Measurements from ENCODE around the gene F7.
"Not testable (repeated sequence)": the region's sequence is repeated elsewhere in the genome, so short reads cannot be mapped to it uniquely, and the experiment has no call there.

The F7 gene

DNA sequence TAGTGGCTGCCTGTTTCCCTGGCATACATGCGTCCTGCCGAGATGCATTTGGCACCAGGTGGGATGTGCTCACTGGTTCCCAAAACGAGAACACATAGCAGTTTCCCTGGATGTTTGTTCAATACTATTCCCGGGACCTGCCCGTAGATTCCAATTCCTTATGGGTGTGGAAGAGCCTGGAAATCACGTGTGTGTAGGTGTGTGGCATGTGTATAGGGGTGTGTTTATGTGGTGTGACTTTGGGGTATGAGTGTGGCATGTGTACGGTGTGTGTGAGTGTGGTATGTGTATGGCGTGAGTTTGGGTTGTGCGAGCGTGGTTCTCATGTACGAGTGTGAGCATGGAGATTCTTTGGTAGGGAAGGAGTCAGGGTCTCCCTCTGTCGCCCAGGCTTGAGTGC, 2.9 kb upstream of the F7 start:
- DNase-seq (ENCODE audit: low spot score), result no peak

DNA sequence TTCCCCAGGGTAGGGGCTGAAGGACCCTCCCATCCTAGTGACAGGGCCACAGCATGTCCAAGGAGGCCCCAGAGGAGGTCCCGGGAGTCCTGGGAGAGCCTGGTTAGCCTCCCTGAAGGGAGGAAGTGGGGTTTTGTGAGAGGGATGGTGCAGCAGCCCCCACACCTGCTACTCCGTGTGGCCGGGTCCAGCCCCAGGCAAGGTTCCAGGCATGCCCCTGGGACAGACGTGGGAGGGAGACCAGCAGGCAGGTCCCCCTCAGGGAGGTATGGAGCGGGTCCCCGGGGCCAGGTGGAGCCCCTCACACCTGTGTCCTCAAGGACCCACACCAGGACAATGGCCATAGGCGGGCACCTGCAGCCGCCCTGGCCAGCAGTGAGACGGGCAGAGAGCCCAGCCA, 1.9 kb upstream of the F7 start:
- DNase-seq (ENCODE audit: low spot score), result no peak

- no peak for DNase-seq (ENCODE audit: low spot score)
Observed at GRCh38 chr13:113105921-113106452, 396 bp downstream of the F7 start.

DNA sequence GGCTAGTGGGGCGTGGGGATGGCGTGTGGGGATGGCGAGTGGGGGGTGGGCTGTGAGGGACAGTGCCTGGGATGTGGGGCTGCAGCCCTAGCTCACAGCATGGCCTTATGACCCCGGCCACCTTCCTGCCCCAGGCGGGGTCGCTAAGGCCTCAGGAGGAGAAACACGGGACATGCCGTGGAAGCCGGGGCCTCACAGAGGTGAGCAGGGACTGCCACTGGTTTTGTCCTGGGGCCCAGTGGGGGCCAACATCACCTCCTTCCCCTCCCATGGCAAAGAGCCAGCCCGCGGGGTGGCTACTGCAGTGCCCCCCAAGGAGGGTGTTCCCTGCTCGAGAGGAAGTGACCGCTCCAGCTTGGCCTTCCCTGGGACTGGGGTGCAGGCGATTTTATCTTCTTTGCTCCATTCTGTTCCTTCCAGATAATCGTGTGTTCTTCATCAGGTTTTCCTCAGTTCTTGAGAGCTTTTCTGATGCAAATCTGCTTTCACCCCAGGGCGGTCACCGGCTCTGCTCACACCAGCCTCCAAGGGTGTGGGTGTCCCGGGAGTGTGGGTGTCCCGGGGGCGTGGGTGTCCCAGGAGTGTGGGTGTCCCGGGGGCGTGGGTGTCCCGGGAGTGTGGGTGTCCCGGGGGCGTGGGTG, 1.2 kb downstream of the F7 start:
- no peak for DNase-seq (ENCODE audit: low spot score)

GRCh38 chr13:113108521-113108920, 2.9 kb downstream of the F7 start:
- not testable (repeated sequence) for DNase-seq (ENCODE audit: low spot score)

DNA sequence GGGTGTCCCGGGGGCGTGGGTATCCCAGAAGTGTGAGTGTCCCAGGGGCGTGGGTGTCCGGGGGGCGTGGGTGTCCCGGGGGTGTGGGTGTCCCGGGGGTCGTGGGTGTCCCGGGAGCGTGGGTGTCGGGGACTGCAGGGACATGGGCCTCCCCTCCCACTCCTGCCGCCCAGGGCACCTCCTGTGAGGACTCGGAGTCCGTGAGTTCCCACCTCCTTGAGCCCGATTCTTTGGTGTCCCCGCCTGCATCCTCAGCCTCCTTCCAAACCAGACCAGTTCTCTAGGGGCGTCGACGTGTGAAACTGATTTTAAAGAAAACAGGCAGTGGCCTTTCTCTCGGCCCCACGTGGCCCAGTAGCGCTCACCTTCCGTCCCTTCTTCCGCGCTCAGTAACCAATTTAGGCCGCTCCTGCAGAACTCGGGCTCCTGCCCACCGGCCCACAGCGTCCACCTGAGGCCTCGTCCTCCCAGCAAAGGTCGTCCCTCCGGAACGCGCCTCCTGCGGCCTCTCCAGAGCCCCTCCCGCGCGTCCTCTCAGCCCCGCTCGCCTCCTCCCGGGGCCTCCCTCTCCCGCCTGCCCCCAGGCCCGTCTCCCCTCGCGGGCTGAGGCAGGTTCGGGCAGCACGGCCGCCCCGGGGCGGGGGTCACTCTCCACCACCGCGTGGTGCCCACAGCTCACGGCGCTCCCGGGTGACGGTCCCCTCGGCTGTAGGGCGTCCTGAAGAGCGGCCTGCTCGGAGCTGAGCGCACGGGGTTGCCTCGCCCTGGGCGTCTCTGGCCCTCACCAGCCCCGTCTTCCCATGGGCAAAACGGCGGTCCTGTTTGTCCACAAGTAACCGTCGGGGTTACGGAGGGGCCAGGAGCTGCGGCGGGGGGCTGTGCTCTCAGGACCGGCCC, 3.8 kb downstream of the F7 start:
- DNase-seq (ENCODE audit: low spot score), result no peak

DNA sequence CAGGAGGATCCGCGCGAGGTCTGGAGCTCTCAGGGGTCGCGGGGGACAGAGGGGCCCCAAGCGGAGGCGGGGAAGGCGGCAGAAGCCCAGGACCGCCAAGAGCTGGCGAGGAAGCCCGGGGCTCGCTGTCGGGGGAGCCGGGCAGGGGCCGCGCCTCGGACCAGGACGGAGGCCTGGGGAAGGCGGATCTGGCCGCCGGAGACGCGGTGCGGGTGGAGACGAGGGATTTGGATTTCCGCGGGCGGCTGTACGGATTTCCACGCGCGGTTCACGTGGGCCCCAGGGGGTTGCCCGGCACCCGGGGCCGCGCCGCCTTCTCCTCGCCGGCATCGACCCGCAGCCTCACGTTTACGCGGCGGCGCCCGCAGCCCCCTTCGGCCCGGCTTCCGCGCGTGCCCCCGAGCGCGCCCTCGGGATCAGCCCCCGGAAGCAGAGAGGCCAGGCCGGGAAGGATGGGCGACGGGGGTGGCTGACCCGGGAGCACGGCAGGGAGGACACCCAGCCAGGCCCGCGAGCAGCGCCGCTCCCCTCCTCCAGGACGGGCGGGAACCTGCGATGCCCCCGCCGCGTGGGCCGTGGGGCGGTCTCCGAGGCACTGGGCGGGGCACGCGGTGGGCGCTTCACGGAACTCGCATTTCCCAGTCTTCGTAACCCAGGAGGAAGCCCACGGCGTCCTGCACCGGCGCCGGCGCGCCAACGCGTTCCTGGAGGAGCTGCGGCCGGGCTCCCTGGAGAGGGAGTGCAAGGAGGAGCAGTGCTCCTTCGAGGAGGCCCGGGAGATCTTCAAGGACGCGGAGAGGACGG, 4.7 kb downstream of the F7 start:
- DNase-seq (ENCODE audit: low spot score), result no peak

GRCh38 chr13:113110852-113111315, 5.3 kb downstream of the F7 start:
- no peak for DNase-seq (ENCODE audit: low spot score)

- not testable (repeated sequence) for DNase-seq (ENCODE audit: low spot score)
Observed at GRCh38 chr13:113111821-113112220, 6.2 kb downstream of the F7 start.

- not testable (repeated sequence) for DNase-seq (ENCODE audit: low spot score)
Observed at GRCh38 chr13:113112475-113112874, 6.9 kb downstream of the F7 start.

DNA sequence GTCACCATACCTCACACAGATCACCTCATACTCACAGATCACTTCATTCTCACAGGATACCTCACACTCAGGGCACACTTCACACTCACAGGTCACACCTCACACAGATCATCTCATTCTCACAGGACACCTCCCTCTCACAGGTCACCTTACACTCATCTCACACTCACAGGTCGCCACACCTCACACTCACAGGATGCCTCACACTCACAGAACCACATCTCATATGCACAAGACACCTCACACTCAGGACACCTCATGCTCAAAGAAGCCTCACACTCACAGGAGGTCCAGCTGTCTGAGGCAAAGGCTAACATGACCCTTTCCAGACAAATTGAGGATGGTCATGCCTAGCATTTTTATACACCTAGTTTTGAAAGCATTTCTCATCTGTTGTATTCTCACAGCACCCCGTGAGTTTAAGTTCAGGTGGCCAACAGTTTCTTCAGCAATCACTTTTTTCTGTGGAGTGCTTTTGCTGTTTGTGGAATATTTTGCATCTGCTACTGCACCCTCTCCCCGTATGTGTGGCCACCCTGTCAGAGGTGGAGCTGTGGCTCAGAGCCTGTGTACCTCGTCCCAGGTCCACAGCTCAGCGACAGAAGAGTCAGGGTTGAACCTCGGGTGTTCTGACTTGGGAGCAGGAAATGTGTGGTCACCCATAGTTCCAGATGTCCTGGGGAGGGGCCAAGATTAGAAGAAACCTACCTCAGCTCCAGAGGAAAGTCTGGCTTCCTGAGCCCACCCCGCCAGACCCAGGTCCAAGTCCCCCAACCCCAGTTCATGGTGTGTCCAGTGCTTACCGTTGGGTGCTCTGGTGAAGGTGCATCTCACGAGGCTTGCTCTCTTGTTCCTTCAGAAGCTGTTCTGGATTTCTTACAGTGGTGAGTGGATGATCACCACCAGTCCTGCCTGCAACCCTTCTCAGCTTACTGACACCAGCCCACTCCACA, 7.6 kb downstream of the F7 start:
- DNase-seq (ENCODE audit: low spot score), result no peak

DNA sequence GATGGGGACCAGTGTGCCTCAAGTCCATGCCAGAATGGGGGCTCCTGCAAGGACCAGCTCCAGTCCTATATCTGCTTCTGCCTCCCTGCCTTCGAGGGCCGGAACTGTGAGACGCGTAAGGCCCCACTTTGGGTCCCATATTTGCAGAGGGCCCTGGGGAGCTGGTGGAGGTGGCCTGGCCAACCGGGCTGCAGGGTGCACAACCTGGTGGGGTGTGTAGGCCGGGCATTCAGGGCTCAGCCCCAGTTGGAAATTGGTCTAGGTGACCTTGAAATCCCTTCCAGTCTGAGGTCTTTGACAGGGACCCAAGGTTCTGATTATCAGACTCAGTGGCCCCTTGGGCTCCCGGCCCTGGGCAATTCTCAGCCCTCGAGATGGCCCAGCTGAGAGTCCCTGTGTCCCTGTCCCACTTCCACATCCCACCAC, 8.3 kb downstream of the F7 start:
- no peak for DNase-seq (ENCODE audit: low spot score)

- DNase-seq (ENCODE audit: low spot score), result no peak
Observed at GRCh38 chr13:113114511-113115362, 9.1 kb downstream of the F7 start.

GRCh38 chr13:113115363-113116205, 10.0 kb downstream of the F7 start:
- no peak for DNase-seq (ENCODE audit: low spot score)

DNA sequence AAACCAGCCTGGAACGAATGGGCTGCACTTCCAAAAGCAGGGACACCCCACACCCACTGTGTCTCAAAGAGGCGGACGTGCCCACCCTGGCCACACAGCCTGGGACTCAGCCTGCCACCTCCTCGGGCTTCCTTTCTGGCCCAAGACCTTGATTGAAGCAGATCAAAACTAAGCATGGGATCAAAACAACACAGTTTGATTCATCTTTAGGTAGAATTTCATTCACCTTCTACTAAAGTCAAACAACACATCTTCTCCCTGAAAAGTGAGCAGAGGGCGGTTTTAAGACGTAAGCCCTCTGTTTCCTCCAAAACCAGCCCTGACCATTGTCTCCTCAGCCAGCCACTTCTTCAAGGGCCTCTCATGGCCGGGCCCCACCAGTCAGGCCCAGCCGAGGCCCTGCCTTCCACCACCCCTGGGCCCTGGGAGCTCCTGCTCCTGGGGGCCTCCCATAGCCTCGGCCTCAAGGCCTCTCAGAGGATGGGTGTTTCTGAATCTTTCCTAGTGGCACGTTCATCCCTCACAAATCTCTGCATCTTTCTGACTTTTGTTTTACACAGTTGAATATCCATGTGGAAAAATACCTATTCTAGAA, 10.7 kb downstream of the F7 start:
- no peak for DNase-seq (ENCODE audit: low spot score)

- no peak for DNase-seq (ENCODE audit: low spot score)
Observed at GRCh38 chr13:113116871-113117271, 11.3 kb downstream of the F7 start.

DNA sequence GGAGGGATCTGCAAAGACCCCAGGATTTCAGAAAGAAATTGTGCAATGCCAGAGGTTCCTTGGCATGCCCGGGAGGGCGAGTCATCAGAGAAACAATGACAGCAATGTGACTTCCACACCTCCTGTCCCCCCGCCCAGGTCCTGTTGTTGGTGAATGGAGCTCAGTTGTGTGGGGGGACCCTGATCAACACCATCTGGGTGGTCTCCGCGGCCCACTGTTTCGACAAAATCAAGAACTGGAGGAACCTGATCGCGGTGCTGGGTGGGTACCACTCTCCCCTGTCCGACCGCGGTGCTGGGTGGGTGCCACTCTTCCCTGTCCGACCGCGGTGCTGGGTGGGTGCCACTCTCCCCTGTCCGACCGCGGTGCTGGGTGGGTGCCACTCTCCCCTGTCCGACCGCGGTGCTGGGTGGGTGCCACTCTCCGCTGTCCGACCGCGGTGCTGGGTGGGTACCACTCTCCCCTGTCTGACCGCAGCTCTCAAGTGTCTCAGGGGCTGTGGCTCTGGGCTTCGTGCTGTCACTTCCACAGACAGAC, 11.8 kb downstream of the F7 start:
- no peak for DNase-seq (ENCODE audit: low spot score)

DNA sequence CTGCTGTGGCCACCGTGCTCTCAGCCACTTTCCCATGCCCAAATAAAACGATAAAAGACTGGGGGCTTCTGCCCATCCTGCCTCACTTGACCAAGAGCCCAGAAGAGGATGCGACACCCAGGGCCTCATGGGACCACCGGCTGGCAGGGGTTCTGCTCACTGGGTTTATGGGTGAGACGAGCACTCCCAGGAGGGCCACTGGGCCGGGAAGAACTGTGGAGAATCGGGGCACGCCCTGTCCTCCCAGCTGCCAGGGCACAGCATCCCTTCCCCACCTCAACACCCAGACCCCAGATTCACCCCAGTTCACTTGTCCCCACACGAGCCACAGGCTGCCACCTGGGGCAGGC, 12.3 kb downstream of the F7 start:
- DNase-seq (ENCODE audit: low spot score), result no peak

All from germinal center (tissue), 1 donor.